Loucy (cell line): Measurements from ENCODE around the gene CAMTA1.

Experiments
- H2AFZ ChIP-seq: fragments of 200-600 bp; sonication (generic); 2 replicates; pipeline ENCODE4 v1.6.0; 2016; ENCODE audit warnings: antibody characterized with exemption, mild to moderate bottlenecking, low read length, moderate library complexity
- H3F3A ChIP-seq: fragments of 200-600 bp; 2 replicates; pipeline ENCODE4 v1.6.0; 2016; ENCODE audit warnings: antibody characterized with exemption, low read depth, mild to moderate bottlenecking
- H3K27me3 ChIP-seq: fragments of 200-600 bp; sonication (generic); 2 replicates; pipeline ENCODE4 v1.6.1; 2014; ENCODE audit warnings: low read length, mild to moderate bottlenecking; ENCODE audit not compliant: insufficient read depth, poor library complexity, severe bottlenecking
- H3K36me3 ChIP-seq: fragments of 200-600 bp; sonication (generic); 2 replicates; pipeline ENCODE4 v1.6.1; 2016; ENCODE audit warnings: low read length; ENCODE audit not compliant: insufficient read depth
- H3K4me1 ChIP-seq: fragments of 200-600 bp; sonication (generic); 2 replicates; pipeline ENCODE4 v1.5.1; 2014; ENCODE audit warnings: low read length, mild to moderate bottlenecking; ENCODE audit not compliant: insufficient read depth, poor library complexity, severe bottlenecking
- H3K4me2 ChIP-seq: fragments of 200-600 bp; sonication (generic); 2 replicates; pipeline ENCODE4 v1.6.0; 2014; ENCODE audit warnings: antibody characterized with exemption, low read length, low read depth, mild to moderate bottlenecking; ENCODE audit not compliant: poor library complexity, severe bottlenecking
- H3K4me3 ChIP-seq: fragments of 200-600 bp; sonication (generic); 2 replicates; pipeline ENCODE4 v1.5.1; 2014; ENCODE audit warnings: low read length, mild to moderate bottlenecking, mixed read lengths; ENCODE audit not compliant: poor library complexity, severe bottlenecking
- H3K79me2 ChIP-seq: fragments of 200-600 bp; sonication (generic); 2 replicates; pipeline ENCODE4 v1.6.1; 2014; ENCODE audit warnings: low read length; ENCODE audit not compliant: insufficient read depth
- H3K9ac ChIP-seq: fragments of 200-600 bp; sonication (generic); 2 replicates; pipeline ENCODE4 v1.6.0; 2014; ENCODE audit warnings: mild to moderate bottlenecking, low read depth, low read length, moderate library complexity; ENCODE audit not compliant: poor library complexity, severe bottlenecking
- H3K9me2 ChIP-seq: fragments of 200-600 bp; sonication (generic); replicated peaks from 2 replicates; pipeline ENCODE4 v1.6.1; 2016; ENCODE audit warnings: low read depth, low read length, mixed read lengths
- H3K9me3 ChIP-seq: fragments of 200-600 bp; sonication (generic); 2 replicates; pipeline ENCODE4 v1.6.1; 2014; ENCODE audit warnings: mild to moderate bottlenecking, antibody characterized with exemption, low read length, low read depth; ENCODE audit not compliant: insufficient read depth
- H4K20me1 ChIP-seq: fragments of 200-600 bp; sonication (generic); 2 replicates; pipeline ENCODE4 v1.6.0; 2014; ENCODE audit warnings: antibody characterized with exemption, low read length, mild to moderate bottlenecking; ENCODE audit not compliant: insufficient read depth, poor library complexity, severe bottlenecking
- CTCF ChIP-seq: fragments of 200-600 bp; sonication (generic); conservative IDR thresholded peaks from 2 replicates; pipeline ENCODE4 v1.5.1; 2014; ENCODE audit warnings: mild to moderate bottlenecking, antibody characterized with exemption, low read length
- EZH2phosphoT487 ChIP-seq: fragments of 200-600 bp; IDR thresholded peaks from 2 replicates; pipeline ENCODE4 v1.6.1; 2018; ENCODE audit warnings: antibody characterized with exemption, mild to moderate bottlenecking, moderate library complexity, borderline replicate concordance

Gene CAMTA1

GRCh38 chr1:6866825-6867224 lies 81.6 kb downstream of the CAMTA1 start:
- H2AFZ ChIP-seq = no peak overlapping the region
- no peak overlapping the region for H3K4me2 ChIP-seq
- H3K4me1 ChIP-seq = peaks cover 12% of the 10 kb centered on the region
- H3F3A ChIP-seq = no peaks in the 10 kb centered on the region
- no peak overlapping the region for H3K9ac ChIP-seq
- H3K9me3 ChIP-seq = no peaks in the 10 kb centered on the region
- TF ChIP-seq EZH2phosphoT487 = no peak
- no peak for TF ChIP-seq CTCF
- peaks cover 39% of the 10 kb centered on the region; the same call in 1 of the 2 replicates for H3K79me2 ChIP-seq
- no peaks in the 10 kb centered on the region for H3K9me2 ChIP-seq
- H4K20me1 ChIP-seq = peaks cover 16% of the 10 kb centered on the region
- H3K4me3 ChIP-seq = no peak overlapping the region
- H3K36me3 ChIP-seq = peaks cover 7% of the 10 kb centered on the region; the same call in 1 of the 2 replicates
- no peaks in the 10 kb centered on the region for H3K27me3 ChIP-seq

- H3K9me3 ChIP-seq = no peaks in the 10 kb centered on the region
- peaks cover 39% of the 10 kb centered on the region; the same call in 1 of the 2 replicates for H3K79me2 ChIP-seq
- H3K4me2 ChIP-seq = no peak overlapping the region
- peaks cover 7% of the 10 kb centered on the region; the same call in 1 of the 2 replicates for H3K36me3 ChIP-seq
- no peaks in the 10 kb centered on the region for H3K27me3 ChIP-seq
- H3K9ac ChIP-seq = no peak overlapping the region
- no peak overlapping the region for H3K4me3 ChIP-seq
- no peaks in the 10 kb centered on the region for H3F3A ChIP-seq
- H2AFZ ChIP-seq = no peak overlapping the region
- H3K4me1 ChIP-seq = peaks cover 12% of the 10 kb centered on the region
- H3K9me2 ChIP-seq = no peaks in the 10 kb centered on the region
- no peak for TF ChIP-seq CTCF
- TF ChIP-seq EZH2phosphoT487 = no peak
- peaks cover 16% of the 10 kb centered on the region for H4K20me1 ChIP-seq
Measured at GRCh38 chr1:6867321-6867720, 82.1 kb downstream of the CAMTA1 start.

GRCh38 chr1:6867729-6868659 lies 82.7 kb downstream of the CAMTA1 start:
- H3K27me3 ChIP-seq = no peaks in the 10 kb centered on the region
- no peaks in the 10 kb centered on the region for H3F3A ChIP-seq
- H2AFZ ChIP-seq = no peak overlapping the region
- peaks cover 14% of the 10 kb centered on the region for H3K36me3 ChIP-seq
- H4K20me1 ChIP-seq = peaks cover 16% of the 10 kb centered on the region
- peaks cover 39% of the 10 kb centered on the region; the same call in 1 of the 2 replicates for H3K79me2 ChIP-seq
- TF ChIP-seq CTCF (no peak), EZH2phosphoT487 (no peak)
- H3K4me1 ChIP-seq = peaks cover 12% of the 10 kb centered on the region
- no peak overlapping the region for H3K9ac ChIP-seq
- no peaks in the 10 kb centered on the region for H3K9me2 ChIP-seq
- H3K4me3 ChIP-seq = no peak overlapping the region
- peak overlapping the region; percentile 38 for H3K4me2 ChIP-seq
- no peaks in the 10 kb centered on the region for H3K9me3 ChIP-seq
